Liver (tissue), 9 donors: ENCODE data around the gene DEXI. TPM values are rescaled to one million over a fixed set of nuclear protein-coding genes. Genes with fewer than 3 reads are reported as not detected.

Experiments used
- DNase-seq: peaks from one replicate; pipeline ENCODE4 v3.0.0-alpha.2; 2017; ENCODE audit warnings: low spot score
- H3K27ac ChIP-seq, 2 donors: one replicate each; pipeline ENCODE4 v1.7.0; 2013; ENCODE audit warnings: inconsistent platforms in 2 of 2, low read length in 2 of 2, control low read depth in 1 of 2, low read depth in 1 of 2, mild to moderate bottlenecking in 1 of 2
- H3K27me3 ChIP-seq, 4 donors: one replicate each; pipeline versions ENCODE4 v1.6.1 to v1.7.0; 2013; ENCODE audit warnings: low read length in 3 of 4, inconsistent platforms in 1 of 4, mild to moderate bottlenecking in 1 of 4, moderate library complexity in 1 of 4; ENCODE audit not compliant: control insufficient read depth in 4 of 4, insufficient read depth in 4 of 4
- H3K36me3 ChIP-seq, 4 donors: one replicate each; pipeline versions ENCODE4 v1.6.1 to v1.7.0; 2013; ENCODE audit warnings: low read length in 3 of 4, mild to moderate bottlenecking in 3 of 4, low read depth in 1 of 4, moderate library complexity in 1 of 4; ENCODE audit not compliant: control insufficient read depth in 4 of 4, insufficient read depth in 3 of 4
- H3K4me1 ChIP-seq, 4 donors: one replicate each; pipeline versions ENCODE4 v1.6.1 to v1.7.0; 2013; ENCODE audit warnings: low read length in 3 of 4, mild to moderate bottlenecking in 3 of 4, moderate library complexity in 1 of 4; ENCODE audit not compliant: control insufficient read depth in 4 of 4, insufficient read depth in 4 of 4
- H3K4me3 ChIP-seq, 3 donors: one replicate each; pipeline versions ENCODE4 v1.6.1 to v1.7.0; 2013; ENCODE audit warnings: low read length in 3 of 3, control low read depth in 1 of 3, low read depth in 1 of 3, mild to moderate bottlenecking in 1 of 3
- H3K9ac ChIP-seq, 2 donors: one replicate each; pipeline ENCODE4 v1.7.0; 2013; ENCODE audit warnings: low read length in 2 of 2, mild to moderate bottlenecking in 2 of 2, moderate library complexity in 2 of 2, control low read depth in 1 of 2, low read depth in 1 of 2
- H3K9me3 ChIP-seq, 4 donors: one replicate each; pipeline versions ENCODE4 v1.6.1 to v1.7.0; 2013; ENCODE audit warnings: low read length in 3 of 4; ENCODE audit not compliant: control insufficient read depth in 4 of 4
- ATF3 ChIP-seq: IDR thresholded peaks from 2 replicates; pipeline ENCODE4 v1.6.1; 2016; ENCODE audit warnings: antibody characterized with exemption
- EGR1 ChIP-seq, 2 donors: IDR thresholded peaks; 2 replicates each; pipeline ENCODE4 v1.6.1; 2016 to 2018; ENCODE audit warnings: antibody characterized with exemption in 2 of 2, low read depth in 2 of 2
- FOXA1 ChIP-seq: IDR thresholded peaks from 2 replicates; pipeline ENCODE4 v1.6.1; 2016; ENCODE audit warnings: antibody characterized with exemption
- FOXA2 ChIP-seq: IDR thresholded peaks from 2 replicates; pipeline ENCODE4 v1.6.1; 2016; ENCODE audit warnings: antibody characterized with exemption
- GABPA ChIP-seq, 2 donors: IDR thresholded peaks in 1 of 2; conservative IDR thresholded peaks in 1 of 2; 2 replicates each; pipeline ENCODE4 v1.6.1; 2016; ENCODE audit warnings: antibody characterized with exemption in 2 of 2, mild to moderate bottlenecking in 1 of 2, moderate library complexity in 1 of 2
- HNF4A ChIP-seq, 2 donors: conservative IDR thresholded peaks; 2 replicates each; pipeline ENCODE4 v1.6.1; 2016; ENCODE audit warnings: antibody characterized with exemption in 2 of 2, mild to moderate bottlenecking in 2 of 2
- HNF4G ChIP-seq: IDR thresholded peaks from 2 replicates; pipeline ENCODE4 v1.6.1; 2016; ENCODE audit warnings: antibody characterized with exemption
- MAX ChIP-seq: IDR thresholded peaks from 2 replicates; pipeline ENCODE4 v1.6.1; 2016; ENCODE audit warnings: antibody characterized with exemption
- NR2F2 ChIP-seq: IDR thresholded peaks from 2 replicates; pipeline ENCODE4 v1.6.1; 2016; ENCODE audit warnings: antibody characterized with exemption
- RAD21 ChIP-seq, 2 donors: IDR thresholded peaks; 2 replicates each; pipeline ENCODE4 v1.6.1; 2016; ENCODE audit warnings: antibody characterized with exemption in 2 of 2, mild to moderate bottlenecking in 2 of 2
- REST ChIP-seq: IDR thresholded peaks from 2 replicates; pipeline ENCODE4 v1.6.1; 2016; ENCODE audit warnings: antibody characterized with exemption, mild to moderate bottlenecking
- RXRA ChIP-seq, 2 donors: IDR thresholded peaks; 2 replicates each; pipeline ENCODE4 v1.6.1; 2017 to 2018; ENCODE audit warnings: antibody characterized with exemption in 2 of 2, mild to moderate bottlenecking in 1 of 2
- SP1 ChIP-seq: IDR thresholded peaks from 2 replicates; pipeline ENCODE4 v1.6.1; 2018; ENCODE audit warnings: antibody characterized with exemption, mild to moderate bottlenecking
- TAF1 ChIP-seq: conservative IDR thresholded peaks from 2 replicates; pipeline ENCODE4 v1.6.1; 2016; ENCODE audit warnings: antibody characterized with exemption, mild to moderate bottlenecking
- YY1 ChIP-seq: IDR thresholded peaks from 2 replicates; pipeline ENCODE4 v1.6.1; 2016; ENCODE audit warnings: antibody characterized with exemption, mild to moderate bottlenecking
- whole genome bisulfite sequencing: extraction: QIAGEN DNeasy Blood & Tissue Kit; methylation state at CpG from one replicate; pipeline ENCODE4 v1.1.7; 2013; 5-methylcytosine and 5-hydroxymethylcytosine counted together
- polyA plus RNA-seq, 2 donors: library from polyadenylated mRNA; stranded (reverse) in 1 of 2; unstranded in 1 of 2; fragments of 200-250 nt in 1 of 2; fragments of >200 nt in 1 of 2; fragmentation: Nextera tagmentation in 1 of 2; extraction: Ambion mirVana in 1 of 2; gene quantifications; one replicate each; pipeline versions ENCODE4 v1.2.1 to v1.2.3, GENCODE V29; 2013 to 2015
- total RNA-seq, 2 donors: library from RNA; depleted of rRNA; stranded (reverse); fragments of >200 nt; gene quantifications; one replicate each; pipeline ENCODE4 v1.2.3, GENCODE V29; 2014
- TF ChIP-seq, protein P1 (sequence below): IDR thresholded peaks from 2 replicates; pipeline ENCODE4 v1.6.1; 2016; ENCODE audit warnings: antibody characterized with exemption
- TF ChIP-seq, protein P2 (sequence below): fragments of 150-350 bp; IDR thresholded peaks from 2 replicates; pipeline ENCODE4 v1.5.1; 2017; ENCODE audit warnings: improper control_type of control experiment, low read depth, low read length; ENCODE audit not compliant: missing input control
- donor health status: healthy.
- donor health status: healthy.
- donor health status: healthy.
- donor health status: healthy.
- donor health status: healthy.

The DEXI gene
- total and polyA plus RNA-seq, 4 donors: 13.6 to 69.9 (median 41.8) TPM

- Histone ChIP-seq H3K36me3 (no peaks in the 10 kb centered on the region), H3K27me3 (no peaks in the 10 kb centered on the region), H3K4me3 (no peak overlapping the region), H3K4me1 (peaks cover 3 to 21% (median 16%) of the 10 kb centered on the region in 4 donors), H3K9me3 (no peaks in the 10 kb centered on the region), H3K27ac (no peak overlapping the region), H3K9ac (no peak overlapping the region)
- TF ChIP-seq GABPA (IDR thresholded peaks at IDR 0.05 in 1 of 2, conservative IDR thresholded peaks at IDR 0.05 in 1 of 2): no peak
- 66% methylated on average over 3 of the region's 3 CpGs for WGBS
- DNase-seq: no peak
Observed at GRCh38 chr16:10916534-10916933, 25.7 kb downstream of the DEXI start.

- H3K4me1 ChIP-seq: peaks cover 0 to 4% (median 2%) of the 10 kb centered on the region in 4 donors
- no peak overlapping the region for H3K9ac ChIP-seq
- H3K9me3 ChIP-seq: no peaks in the 10 kb centered on the region
- no peaks in the 10 kb centered on the region for H3K27me3 ChIP-seq
- H3K4me3 ChIP-seq: no peak overlapping the region
- no peak overlapping the region for H3K27ac ChIP-seq
- DNase-seq: no peak
- peaks cover 0 to 2% (median 0%) of the 10 kb centered on the region in 4 donors for H3K36me3 ChIP-seq
- TF ChIP-seq YY1 (no peak), RAD21 (IDR thresholded peaks at IDR 0.05) (no peak), FOXA1 (no peak), RXRA (IDR thresholded peaks at IDR 0.05) (no peak)
- TF ChIP-seq, protein P1, sequence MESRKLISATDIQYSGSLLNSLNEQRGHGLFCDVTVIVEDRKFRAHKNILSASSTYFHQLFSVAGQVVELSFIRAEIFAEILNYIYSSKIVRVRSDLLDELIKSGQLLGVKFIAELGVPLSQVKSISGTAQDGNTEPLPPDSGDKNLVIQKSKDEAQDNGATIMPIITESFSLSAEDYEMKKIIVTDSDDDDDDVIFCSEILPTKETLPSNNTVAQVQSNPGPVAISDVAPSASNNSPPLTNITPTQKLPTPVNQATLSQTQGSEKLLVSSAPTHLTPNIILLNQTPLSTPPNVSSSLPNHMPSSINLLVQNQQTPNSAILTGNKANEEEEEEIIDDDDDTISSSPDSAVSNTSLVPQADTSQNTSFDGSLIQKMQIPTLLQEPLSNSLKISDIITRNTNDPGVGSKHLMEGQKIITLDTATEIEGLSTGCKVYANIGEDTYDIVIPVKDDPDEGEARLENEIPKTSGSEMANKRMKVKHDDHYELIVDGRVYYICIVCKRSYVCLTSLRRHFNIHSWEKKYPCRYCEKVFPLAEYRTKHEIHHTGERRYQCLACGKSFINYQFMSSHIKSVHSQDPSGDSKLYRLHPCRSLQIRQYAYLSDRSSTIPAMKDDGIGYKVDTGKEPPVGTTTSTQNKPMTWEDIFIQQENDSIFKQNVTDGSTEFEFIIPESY: no peak
Observed at GRCh38 chr16:10911267-10911666, 31.0 kb downstream of the DEXI start.

DNA sequence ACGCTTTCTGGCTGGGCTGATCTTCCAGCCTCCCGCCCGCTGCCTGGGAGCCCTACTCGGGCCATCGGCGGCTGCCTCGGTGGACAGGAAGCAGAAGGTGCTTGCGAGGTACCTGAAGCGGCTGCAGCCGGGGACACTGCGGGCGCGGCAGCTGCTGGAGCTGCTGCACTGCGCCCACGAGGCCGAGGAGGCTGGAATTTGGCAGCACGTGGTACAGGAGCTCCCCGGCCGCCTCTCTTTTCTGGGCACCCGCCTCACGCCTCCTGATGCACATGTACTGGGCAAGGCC, 34.6 kb downstream of the DEXI start:
- TF ChIP-seq MAX (no peak), FOXA1 (no peak), GABPA (IDR thresholded peaks at IDR 0.05 in 1 of 2, conservative IDR thresholded peaks at IDR 0.05 in 1 of 2) (no peak), FOXA2 (no peak), RXRA (IDR thresholded peaks at IDR 0.05) (no peak), RAD21 (IDR thresholded peaks at IDR 0.05) (no peak), HNF4G (no peak), ATF3 (no peak), HNF4A (conservative IDR thresholded peaks at IDR 0.05) (no peak), EGR1 (IDR thresholded peaks at IDR 0.05; ENCODE audit: low read depth in 2 of 2) (no peak), TAF1 (no peak), SP1 (no peak), NR2F2 (no peak), YY1 (no peak), REST (no peak)
- TF ChIP-seq, protein P1: no peak
- TF ChIP-seq, protein P2, sequence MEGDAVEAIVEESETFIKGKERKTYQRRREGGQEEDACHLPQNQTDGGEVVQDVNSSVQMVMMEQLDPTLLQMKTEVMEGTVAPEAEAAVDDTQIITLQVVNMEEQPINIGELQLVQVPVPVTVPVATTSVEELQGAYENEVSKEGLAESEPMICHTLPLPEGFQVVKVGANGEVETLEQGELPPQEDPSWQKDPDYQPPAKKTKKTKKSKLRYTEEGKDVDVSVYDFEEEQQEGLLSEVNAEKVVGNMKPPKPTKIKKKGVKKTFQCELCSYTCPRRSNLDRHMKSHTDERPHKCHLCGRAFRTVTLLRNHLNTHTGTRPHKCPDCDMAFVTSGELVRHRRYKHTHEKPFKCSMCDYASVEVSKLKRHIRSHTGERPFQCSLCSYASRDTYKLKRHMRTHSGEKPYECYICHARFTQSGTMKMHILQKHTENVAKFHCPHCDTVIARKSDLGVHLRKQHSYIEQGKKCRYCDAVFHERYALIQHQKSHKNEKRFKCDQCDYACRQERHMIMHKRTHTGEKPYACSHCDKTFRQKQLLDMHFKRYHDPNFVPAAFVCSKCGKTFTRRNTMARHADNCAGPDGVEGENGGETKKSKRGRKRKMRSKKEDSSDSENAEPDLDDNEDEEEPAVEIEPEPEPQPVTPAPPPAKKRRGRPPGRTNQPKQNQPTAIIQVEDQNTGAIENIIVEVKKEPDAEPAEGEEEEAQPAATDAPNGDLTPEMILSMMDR: no peak
- H3K27me3 ChIP-seq: no peaks in the 10 kb centered on the region
- H3K9me3 ChIP-seq: no peaks in the 10 kb centered on the region
- no peak for DNase-seq
- peaks cover 0 to under 1% (median 0%) of the 10 kb centered on the region in 4 donors for H3K4me1 ChIP-seq
- H3K9ac ChIP-seq: no peak overlapping the region
- H3K27ac ChIP-seq: no peak overlapping the region
- H3K36me3 ChIP-seq: peaks cover 0 to 6% (median 1%) of the 10 kb centered on the region in 4 donors
- no peak overlapping the region for H3K4me3 ChIP-seq
- WGBS: 90% methylated on average over 21 of the region's 21 CpGs
